Measurements from ENCODE around the gene SERGEF.

SERGEF gene

DNA sequence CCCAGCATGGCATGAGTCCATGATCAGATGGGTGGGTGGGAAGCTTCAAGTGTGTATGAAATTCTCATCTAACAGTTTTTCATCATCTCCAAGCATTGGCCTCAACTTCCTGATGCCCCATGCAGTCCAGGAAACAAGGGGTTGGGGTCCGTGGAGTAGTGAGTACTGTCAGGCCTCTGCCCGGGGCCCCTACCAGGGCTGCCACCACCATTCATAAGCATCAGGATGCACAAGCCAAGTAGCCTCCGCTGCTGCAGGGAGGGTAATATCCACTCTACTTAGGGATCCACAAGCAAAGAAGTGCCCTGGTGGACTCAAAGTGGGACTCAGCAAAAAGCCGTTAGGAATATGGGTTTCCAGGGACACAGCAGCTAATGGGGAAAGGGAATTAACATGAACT, 229.0 kb downstream of the SERGEF start:
- no peak for DNase-seq (ENCODE audit: low spot score)

DNA sequence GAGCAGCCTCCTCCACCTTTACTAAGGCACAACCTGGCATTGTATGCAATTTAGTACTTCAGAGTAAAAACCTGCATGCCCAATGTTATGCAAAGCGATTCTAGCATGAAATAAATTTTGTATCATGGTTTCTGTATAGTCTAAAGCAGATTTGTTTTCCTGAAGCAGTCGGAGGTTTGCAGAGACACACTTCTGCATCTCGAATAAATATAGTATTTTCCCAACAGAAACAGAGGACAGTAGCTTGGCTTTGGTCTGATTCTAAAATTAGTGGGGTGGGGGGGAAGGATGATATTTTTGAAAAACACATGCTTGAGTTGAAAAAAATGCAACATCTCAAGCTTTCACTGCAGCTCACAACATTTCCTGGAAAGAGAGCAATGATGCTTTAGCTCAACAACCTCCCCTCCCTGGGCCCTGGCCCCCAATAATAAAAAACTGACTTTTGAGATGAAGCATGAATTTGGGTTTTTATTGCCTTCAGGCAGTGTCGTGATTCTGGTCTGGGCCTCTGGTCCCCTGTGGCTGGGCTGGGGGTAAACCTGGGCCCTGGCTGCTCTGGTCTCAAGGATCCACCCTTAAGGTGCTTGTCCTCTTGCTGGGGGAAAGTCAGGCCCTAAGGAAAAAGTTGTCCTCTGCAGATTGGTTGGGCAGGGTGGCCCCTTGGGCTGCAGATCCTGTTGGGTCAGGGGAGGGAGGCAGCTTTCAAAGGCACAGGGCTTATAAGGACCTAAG, 230.1 kb downstream of the SERGEF start:
- no peak for DNase-seq (ENCODE audit: low spot score)

DNA sequence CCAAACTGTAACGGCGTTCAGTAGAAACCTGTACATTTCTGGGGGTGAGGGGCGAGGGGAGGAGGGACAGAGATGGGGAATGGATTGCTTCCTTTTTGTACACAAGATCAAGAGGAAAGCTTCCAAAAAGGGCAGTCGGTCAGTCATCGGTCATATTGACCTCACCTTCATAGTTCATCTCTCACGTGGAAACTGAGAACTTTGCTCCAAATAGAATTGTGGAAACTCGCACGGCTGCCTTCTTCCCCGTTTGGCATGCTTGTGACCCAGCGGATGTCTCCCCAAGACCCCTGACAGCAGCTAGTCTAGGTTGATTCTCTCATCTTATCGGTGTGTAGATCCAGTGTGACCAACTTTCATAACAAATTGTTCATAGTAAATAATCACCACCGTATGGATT, 230.7 kb downstream of the SERGEF start:
- DNase-seq (ENCODE audit: low spot score) = no peak

DNA sequence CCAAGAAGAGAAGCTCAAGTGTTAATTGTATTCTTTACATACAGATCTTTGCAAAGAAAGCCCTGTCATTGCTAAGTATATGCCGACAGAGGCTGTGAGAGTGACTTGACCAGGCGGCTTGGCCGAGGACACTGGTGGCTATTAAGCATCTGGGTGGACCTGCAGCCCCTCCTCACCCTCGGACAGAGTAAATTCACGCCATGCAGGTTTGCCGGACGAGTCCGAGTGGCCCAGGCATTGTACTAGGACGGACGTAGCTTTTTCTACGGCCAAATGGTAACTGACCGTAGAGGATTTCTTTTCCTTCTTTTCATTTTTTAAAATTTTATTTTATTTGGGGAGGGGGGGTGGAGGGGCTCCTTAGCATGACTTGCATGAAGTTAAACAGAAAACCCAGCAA, 231.2 kb downstream of the SERGEF start:
- no peak for DNase-seq (ENCODE audit: low spot score)

DNA sequence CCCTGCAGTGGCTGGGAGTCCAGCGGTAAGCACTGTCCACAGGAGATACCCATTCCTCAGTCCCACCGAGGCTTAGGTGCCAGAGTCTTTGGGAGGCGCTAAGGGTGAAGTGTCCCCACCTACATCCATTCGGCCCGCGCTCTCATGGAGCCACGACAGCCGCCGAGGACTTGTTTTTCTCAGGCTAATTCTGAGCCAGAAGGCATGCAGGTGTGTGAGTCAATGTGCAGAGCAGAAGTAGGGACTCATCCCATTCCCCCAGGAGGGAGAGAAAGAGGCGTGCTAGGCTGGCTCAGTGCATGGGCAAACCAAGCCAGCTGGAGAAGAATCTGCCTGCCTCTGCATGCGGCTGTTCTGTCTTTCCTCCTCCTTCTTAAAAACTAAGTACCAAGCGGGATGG, 231.6 kb downstream of the SERGEF start:
- DNase-seq (ENCODE audit: low spot score) = no peak

DNA sequence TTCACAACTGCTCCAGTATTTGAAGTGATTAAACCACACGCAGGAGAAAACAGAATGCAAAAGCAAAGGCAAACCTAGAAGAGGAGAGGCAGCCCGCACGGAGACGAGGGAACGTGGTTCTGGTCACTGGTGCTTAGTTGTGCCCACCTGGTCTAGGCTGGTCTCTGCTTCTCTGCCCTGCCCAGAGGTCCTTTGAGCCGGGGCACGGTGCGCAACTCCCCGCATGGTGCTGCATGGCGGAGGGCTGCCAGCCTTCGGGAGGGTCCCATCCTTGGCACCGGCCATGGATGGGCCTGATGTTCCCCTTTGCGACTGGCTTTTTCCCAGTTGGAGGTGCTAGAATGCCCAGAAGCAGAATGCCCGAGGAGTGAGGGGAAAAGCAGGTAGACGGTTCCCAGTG, 232.2 kb downstream of the SERGEF start:
- no peak for DNase-seq (ENCODE audit: low spot score)

DNA sequence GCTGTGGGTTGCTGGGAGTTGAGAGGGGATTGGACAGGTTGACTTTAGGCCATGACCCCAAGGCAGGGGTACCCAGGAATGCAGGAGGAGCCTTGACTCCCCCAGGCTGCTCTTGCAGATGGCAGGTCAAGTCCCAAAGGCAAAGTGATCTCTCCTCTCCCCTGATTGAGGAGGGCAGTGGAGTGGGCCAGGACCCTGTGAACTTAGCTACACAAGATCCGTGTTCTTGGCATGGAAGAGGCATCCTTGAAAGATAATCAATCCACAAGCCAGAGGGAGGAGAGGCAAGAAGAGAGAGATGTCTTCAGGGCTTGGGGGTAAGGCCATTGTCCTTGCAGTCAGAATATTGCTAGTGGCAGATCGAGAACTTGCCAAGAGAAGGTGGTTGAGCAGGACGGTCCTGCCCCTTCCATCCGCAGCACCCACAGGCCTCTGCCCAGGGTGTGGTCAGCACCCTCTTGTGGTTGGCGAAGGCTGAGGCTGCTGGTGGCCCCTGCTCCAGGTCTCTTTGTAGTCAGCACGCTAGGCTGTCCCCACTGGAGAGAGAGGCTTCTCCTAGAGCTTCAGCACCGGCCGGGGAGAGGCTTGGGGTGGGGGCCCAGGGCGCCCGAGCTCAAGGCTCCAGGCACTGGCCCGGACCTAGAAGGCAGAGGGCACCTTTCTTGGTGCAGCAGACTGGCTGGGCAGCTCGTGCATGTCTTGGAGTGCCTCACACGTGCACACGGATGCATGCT, 232.8 kb downstream of the SERGEF start:
- DNase-seq (ENCODE audit: low spot score) = no peak

DNA sequence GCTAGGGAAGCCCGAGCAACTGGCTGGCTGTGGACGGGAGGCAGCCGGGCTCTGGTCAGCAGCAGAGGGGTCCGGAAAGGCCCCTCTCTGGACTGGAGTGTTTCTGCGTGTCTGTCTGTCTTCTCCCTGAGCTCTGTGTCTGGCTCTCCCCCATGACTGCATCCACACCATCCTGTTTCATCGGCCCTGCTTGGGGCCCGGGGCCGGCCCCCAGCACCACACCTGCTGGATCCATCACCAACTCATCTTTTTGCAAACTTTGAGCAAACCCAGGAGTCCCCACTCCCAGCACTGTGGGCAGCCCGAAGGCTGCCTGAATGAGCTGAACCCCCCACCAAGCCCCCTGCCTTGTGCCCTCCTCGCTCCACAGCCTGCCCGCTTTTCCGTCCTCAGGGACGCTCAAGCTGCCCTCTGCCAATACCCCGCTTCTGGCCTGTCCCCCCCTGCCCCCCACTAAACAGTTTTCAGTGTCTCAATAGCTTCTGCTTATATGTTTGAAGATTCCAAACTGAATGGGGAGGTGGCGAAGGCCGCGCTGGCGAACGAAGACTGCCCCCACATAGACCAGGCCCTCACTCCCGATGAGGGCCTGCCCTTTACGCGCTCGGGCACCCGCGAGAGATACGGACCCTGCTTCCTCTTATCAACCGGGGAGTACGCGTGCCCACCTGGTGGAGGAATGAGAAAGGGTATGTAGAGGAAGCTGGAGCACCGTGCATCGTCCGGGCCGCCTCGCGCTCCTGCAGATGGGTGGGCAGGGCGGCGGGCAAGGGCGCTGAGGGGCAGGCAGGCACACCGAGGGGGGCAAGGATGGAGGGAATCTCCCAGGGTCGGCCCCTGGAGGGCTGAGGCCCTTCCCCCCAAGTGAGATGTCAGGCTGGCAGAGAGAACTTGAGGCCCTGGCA, 233.6 kb downstream of the SERGEF start:
- DNase-seq (ENCODE audit: low spot score) = no peak

DNA sequence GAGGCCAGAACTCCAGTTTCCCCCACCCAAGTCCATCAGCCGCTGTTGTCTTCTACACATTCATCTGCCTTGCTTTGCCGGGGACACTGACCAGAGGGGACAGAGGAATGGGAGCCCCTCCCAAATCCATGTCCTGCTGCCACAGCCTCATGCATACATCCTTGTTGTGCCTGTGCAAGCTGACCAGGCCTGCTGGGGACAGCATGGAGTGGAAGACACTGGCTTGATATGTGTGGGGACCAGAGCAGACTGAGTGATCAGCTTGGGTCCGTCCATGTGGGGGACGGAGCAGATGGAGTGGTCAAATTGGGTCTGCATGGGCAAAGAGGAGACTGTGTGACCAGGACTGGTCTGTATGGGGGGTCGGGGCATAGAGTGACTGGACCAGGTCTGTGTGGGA, 234.5 kb downstream of the SERGEF start:
- DNase-seq (ENCODE audit: low spot score) = no peak

DNA sequence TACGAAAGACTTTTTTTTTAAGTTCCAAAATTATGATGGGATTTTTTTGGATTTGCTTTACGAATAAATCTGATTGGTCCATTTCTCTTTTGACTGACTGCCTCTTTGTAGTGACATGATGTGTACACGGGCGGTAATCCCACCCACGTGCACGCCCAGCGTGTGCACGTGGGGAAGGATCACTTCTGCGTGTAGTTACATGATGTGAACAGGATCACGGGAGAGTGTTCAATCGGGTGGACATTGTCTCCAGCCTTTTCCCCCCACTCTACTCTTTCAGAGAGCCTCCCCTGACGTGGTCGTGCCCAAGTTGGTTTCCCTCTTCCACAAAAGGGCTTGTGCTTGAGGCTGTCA, 235.1 kb downstream of the SERGEF start:
- no peak for DNase-seq (ENCODE audit: low spot score)

DNA sequence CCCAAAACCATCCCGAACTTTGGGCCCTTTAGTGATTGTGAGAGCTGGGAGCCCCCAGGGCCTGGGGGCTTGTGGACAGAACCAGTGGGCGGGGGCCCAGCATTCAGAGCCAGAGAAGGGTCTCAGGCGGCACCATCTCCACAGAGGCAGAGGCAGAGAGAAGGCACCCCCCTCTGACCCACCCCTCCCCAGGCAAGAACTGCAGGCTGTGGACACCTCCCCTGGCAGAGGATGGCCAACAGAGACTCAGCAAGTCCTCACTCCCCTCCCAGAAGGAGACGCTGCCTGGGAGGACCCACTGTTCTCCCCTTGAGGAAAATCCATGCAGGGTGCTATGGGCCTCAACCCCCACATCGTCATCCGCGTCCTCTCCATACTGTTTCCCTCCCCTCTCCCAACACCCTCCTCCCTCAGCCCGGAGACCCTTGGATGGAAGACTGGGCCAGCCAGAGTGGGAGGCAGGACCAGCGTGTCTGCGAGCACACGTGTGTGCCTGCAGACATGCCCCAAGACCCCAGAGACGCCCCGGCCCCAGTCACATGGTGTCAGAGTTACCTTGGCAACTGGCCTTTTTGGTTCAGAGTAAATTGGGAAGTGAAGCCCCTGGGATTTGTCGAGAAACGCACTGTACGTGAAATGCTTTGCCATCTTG, 235.6 kb downstream of the SERGEF start:
- no peak for DNase-seq (ENCODE audit: low spot score)

DNA sequence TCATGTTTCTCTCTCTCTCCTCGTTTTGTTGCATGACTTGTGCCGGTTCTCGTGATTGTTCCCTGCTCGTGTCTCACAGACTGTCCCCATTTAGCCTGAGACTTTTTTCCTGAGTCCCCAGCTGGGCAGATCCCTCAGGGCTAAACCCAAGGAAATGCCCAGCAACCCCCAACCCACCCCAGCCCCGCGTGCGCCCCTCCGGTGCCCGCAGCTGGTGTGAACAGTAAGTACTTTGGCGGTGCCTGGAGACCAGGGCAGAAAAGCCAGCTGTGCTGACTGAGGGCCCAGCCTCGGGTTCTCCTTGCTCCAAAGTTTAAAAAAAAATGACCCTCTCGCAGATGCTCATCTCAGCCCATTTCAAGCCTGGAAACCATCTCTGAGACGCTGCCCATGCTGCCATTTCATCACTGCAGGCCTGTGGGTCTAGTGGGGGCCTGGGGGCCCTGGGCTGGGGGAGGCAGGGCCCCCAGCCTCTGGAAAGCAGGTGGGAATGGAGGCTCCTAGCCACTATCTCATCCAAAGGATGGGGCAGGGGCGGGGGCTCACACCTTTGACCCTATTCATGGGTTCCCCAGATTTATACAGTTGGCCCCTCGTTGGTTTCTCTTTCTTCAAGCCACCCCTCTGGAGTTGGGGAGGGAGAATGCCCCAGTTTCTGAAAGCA, 236.5 kb downstream of the SERGEF start:
- DNase-seq (ENCODE audit: low spot score) = no peak

DNA sequence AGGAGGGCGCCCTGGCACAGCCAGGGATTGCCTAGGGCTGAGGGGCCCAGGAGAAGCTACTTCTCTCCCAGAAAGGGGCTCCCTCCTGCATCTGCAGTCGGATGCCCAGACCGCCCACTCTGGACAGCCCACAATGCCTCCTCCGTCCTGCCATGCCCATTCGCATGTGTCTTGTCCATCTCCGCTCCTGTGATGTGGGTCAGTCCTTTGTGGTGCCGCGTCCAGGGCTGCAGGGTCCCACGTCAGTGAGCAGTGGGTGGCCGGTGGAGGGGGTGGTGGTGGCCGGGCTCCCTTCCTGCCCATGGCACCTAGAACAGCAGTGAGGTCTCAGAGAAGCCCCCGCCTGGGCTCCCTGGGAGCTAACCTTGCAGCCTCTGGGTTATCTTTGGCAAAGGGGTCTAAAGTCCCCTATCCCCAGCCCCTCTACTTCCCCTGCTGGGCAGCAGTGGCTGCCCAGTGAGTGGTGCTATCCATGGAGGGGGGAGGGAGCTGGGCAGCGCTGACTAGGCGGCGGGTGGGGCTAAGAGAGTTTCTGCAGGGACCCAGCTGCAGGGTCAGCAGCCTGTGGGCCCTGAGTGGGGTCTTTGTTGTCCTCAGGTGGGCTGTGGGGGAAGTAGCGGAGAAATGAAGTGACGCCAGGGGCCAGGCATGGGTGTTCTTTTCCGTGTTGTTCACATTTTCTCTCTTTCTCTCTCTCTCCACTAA, 237.2 kb downstream of the SERGEF start:
- DNase-seq (ENCODE audit: low spot score) = no peak

DNA sequence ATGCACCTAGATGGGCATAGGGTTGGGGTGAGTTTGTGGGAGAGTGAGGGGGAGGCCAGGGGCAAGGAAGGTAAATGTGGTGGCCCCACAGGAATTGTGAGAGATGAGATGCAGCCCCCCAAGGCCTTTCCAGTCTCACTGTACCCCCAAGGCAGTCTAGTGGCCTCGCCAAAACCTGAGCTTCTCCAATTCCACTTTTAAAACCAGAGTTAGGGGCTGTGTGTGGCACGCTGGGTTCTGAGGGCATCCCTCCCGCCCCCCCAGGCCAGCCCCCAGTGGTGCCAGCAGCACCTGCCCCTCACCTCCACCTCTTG, 237.9 kb downstream of the SERGEF start:
- no peak for DNase-seq (ENCODE audit: low spot score)

DNA sequence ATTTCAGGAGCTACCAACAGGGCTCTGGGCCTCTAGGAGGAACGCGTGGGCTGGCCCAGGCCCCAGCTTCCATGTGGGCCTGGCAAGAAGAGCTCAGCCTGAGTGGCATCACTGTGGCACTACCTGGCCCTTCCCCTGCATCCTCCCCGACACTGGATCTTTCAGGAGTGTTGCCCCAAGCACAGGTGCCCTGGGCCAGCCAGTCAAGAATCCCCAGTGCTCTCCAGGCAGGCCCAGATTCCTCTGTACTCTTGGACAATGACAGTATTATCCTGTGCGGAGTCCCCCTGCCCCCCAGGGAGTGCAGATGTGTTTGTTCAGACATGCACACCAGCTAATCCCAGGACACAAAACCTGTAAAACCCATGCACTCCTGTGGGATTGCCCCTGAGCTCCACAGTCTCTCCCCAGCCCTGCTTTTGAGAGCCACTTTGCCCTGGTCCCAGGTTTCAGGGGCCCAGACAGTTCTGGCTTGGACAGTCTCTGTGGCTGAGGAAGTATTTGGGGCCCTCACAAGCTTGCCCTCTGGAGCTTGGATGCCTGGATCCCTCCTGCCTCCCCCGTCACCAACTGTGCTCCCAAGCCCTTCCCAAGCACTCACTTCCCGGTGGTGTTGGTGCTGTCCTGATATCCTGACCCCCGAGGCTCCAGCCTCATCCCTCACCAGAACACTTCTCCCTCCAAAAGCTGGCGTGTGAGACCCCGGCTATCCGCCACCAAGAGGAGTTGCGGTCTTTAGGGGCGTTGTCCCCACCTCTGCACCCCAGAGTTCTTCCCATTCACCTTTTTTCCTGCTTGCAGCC, 238.4 kb downstream of the SERGEF start:
- DNase-seq (ENCODE audit: low spot score) = no peak

DNA sequence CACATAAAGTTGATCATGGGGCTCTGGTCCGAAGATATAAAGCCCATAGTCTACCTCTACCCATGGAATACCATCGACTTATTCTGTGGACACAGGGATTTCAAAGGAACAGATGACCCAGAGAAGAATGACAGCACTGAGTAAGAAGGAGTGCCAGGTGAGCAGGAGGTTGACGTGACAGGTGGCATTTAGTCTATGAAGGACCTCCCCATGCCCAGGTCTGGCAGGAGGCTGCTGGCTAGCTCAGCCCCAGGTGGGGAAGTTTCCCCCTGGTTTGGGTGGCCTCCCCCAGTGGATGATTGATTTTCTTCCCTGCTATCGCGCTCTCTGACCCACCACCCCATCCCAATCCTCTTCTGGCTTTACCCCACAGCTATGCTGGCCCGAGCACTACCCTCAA, 239.2 kb downstream of the SERGEF start:
- DNase-seq (ENCODE audit: low spot score) = no peak

DNA sequence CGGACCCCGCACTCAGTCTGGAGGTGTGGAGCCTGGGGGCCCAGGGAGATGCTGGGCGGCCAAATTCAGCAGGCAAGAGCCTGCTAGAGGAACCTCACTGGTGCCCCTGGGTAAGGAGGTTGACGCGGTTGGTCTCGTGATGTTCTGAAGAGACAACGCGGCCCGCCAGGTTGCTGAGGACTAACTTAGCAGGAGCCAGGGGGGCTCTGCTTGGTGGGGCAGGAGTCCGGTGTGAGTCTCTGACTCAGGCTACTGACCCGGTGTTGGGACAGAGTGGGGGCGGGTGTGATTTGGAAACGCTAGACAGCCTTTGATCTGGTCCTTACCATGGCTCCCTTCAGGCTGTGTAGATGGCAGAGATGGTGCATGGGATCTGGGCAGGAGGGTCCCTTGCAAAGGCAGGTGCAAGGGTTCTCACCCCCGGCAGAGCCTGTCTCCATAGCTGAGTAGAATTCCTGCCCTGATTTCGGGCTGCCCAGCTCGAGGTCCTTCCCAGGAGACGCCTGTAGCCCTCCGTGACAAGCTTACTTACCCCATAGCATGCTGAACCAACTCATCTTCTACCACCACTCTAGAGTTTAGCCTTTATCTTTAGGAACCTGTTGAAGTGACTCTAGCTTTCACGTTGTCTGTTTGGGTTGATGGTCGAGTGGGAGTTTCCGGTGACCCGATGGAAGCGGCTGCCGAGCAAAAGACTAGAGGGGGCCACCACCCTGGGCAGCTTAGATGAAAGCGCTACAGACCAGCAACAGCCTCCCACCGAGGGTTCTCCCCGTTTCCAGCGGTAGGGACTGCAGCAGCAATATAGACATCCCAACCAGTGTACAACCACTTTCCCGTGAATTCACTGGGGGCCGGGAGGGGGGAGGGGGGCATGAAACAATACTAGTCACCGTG, 239.9 kb downstream of the SERGEF start:
- no peak for DNase-seq (ENCODE audit: low spot score)

DNA sequence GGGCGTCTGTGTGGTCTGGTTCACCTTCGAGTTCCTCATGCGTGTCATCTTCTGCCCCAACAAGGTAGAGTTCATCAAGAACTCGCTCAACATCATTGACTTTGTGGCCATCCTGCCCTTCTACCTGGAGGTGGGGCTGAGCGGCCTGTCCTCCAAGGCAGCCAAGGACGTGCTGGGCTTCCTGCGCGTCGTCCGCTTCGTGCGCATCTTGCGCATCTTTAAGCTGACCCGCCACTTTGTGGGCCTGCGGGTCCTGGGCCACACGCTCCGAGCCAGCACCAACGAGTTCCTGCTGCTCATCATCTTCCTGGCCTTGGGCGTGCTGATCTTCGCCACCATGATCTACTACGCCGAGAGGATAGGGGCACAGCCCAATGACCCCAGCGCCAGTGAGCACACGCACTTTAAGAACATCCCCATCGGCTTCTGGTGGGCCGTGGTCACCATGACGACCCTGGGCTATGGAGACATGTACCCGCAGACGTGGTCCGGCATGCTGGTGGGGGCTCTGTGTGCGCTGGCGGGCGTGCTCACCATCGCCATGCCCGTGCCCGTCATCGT, 240.9 kb downstream of the SERGEF start:
- DNase-seq (ENCODE audit: low spot score) = no peak

DNA sequence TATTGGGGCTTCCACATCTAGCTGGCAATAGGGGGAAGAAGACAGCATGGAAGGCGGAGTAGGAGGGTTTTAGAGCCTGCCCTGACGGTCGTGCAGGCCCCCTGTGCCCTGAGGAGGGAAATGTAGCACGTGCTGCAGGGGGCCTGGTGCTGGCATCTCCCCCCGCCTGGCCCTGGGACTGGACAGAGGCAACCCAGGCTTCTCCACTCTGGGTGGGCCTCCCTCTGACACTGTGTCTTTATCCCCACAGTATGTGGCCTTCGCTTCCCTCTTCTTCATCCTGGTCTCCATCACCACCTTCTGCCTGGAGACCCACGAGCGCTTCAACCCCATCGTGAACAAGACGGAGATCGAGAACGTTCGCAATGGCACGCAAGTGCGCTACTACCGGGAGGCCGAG, 241.4 kb downstream of the SERGEF start:
- DNase-seq (ENCODE audit: low spot score) = no peak
